Glutamatergic neuron (in vitro differentiated cells): ENCODE measurements around the gene CCDC146. TPM values are rescaled to one million over a fixed set of nuclear protein-coding genes. Genes with fewer than 3 reads are reported as not detected.

ENCODE experiments used
- DNase-seq: peaks from one replicate; pipeline ENCODE4 v3.0.0; 2022
- H3K27ac Mint-ChIP-seq: one replicate; pipeline ENCODE4 v1.8.0; 2020; ENCODE audit warnings: mild to moderate bottlenecking, mixed read lengths, inconsistent platforms; ENCODE audit not compliant: unreplicated experiment
- H3K27me3 Mint-ChIP-seq: one replicate; pipeline ENCODE4 v1.8.0; 2020; ENCODE audit warnings: mild to moderate bottlenecking, moderate library complexity, mixed read lengths, inconsistent platforms; ENCODE audit not compliant: unreplicated experiment
- H3K36me3 Mint-ChIP-seq: one replicate; pipeline ENCODE4 v1.8.0; 2020; ENCODE audit warnings: mild to moderate bottlenecking, mixed read lengths, inconsistent platforms; ENCODE audit not compliant: unreplicated experiment
- H3K4me1 Mint-ChIP-seq: one replicate; pipeline ENCODE4 v1.8.0; 2020; ENCODE audit warnings: mild to moderate bottlenecking, low read depth, mixed read lengths, inconsistent platforms; ENCODE audit not compliant: unreplicated experiment
- H3K4me3 Mint-ChIP-seq: one replicate; pipeline ENCODE4 v1.8.0; 2020; ENCODE audit warnings: mild to moderate bottlenecking, mixed read lengths, inconsistent platforms; ENCODE audit not compliant: unreplicated experiment
- H3K9me3 Mint-ChIP-seq: one replicate; pipeline ENCODE4 v1.8.0; 2020; ENCODE audit warnings: mild to moderate bottlenecking, moderate library complexity, mixed read lengths, inconsistent platforms; ENCODE audit not compliant: unreplicated experiment
- total RNA-seq: library from RNA; stranded (reverse); fragmentation: NEBNext Ultra II Directional; extraction: Animal tissue kit (Norgen Biotek cat#: 25700); gene quantifications from one replicate; pipeline ENCODE4 v1.2.1, GENCODE V29; 2021; ENCODE audit not compliant: unreplicated experiment
- TF ChIP-seq, protein P1 (sequence below): fragments of 200-600 bp; sonication (generic); IDR thresholded peaks from one replicate; pipeline ENCODE4 v1.5.0; 2021; ENCODE audit not compliant: partially characterized antibody, unreplicated experiment

The CCDC146 gene
- total RNA-seq, 1 donor from 2014 or later: 3.7 TPM

DNA sequence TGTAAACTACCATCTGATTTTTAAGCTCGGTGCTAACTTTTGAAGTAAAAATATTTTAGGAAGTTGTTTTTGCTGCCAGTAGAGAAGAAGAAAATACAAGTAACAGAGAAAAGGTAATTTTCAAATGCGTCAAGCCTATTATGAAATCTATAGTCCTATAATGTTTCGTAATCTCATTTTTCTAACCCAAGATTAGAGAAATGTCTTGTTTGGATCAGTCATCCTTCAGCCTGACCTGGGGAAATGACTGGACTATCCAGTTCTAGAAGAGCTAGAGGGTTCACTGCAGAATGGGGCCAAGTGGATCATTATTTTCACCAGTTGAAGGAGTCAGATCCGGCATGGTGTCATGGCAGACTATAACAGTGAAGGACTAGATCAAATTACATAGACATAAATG is 139.9 kb downstream of the CCDC146 start:
- H3K27ac Mint-ChIP-seq: no peak overlapping the region
- no peaks in the 10 kb centered on the region for H3K9me3 Mint-ChIP-seq
- no peak overlapping the region for H3K4me3 Mint-ChIP-seq
- no peak for DNase-seq
- no peaks in the 10 kb centered on the region for H3K4me1 Mint-ChIP-seq
- H3K27me3 Mint-ChIP-seq: peaks cover 1% of the 10 kb centered on the region
- H3K36me3 Mint-ChIP-seq: no peaks in the 10 kb centered on the region
- TF ChIP-seq, protein P1, sequence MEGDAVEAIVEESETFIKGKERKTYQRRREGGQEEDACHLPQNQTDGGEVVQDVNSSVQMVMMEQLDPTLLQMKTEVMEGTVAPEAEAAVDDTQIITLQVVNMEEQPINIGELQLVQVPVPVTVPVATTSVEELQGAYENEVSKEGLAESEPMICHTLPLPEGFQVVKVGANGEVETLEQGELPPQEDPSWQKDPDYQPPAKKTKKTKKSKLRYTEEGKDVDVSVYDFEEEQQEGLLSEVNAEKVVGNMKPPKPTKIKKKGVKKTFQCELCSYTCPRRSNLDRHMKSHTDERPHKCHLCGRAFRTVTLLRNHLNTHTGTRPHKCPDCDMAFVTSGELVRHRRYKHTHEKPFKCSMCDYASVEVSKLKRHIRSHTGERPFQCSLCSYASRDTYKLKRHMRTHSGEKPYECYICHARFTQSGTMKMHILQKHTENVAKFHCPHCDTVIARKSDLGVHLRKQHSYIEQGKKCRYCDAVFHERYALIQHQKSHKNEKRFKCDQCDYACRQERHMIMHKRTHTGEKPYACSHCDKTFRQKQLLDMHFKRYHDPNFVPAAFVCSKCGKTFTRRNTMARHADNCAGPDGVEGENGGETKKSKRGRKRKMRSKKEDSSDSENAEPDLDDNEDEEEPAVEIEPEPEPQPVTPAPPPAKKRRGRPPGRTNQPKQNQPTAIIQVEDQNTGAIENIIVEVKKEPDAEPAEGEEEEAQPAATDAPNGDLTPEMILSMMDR: no peak

DNA sequence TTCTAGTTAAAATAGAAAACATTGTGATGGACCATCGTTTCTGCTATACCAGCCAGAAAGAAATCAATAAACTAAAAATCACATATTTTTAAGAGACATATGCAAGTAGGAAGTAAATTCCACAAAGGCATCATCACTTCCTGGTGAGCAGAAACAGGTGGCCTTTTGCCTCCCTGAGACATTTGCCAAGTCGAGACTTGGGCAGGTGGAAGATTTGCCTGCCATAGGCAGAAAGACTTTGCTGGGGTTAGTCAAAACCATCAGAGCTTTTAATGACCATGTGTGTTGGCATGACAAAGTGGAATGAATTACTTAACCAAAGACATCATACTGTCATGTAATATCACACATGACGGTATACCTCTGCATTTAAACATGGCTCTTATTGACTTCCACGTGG is 143.3 kb downstream of the CCDC146 start:
- no peaks in the 10 kb centered on the region for H3K4me1 Mint-ChIP-seq
- TF ChIP-seq, protein P1: no peak
- H3K4me3 Mint-ChIP-seq: no peak overlapping the region
- no peak overlapping the region for H3K27ac Mint-ChIP-seq
- H3K36me3 Mint-ChIP-seq: peaks cover 5% of the 10 kb centered on the region
- DNase-seq: no peak
- H3K9me3 Mint-ChIP-seq: no peaks in the 10 kb centered on the region
- H3K27me3 Mint-ChIP-seq: peaks cover 1% of the 10 kb centered on the region

DNA sequence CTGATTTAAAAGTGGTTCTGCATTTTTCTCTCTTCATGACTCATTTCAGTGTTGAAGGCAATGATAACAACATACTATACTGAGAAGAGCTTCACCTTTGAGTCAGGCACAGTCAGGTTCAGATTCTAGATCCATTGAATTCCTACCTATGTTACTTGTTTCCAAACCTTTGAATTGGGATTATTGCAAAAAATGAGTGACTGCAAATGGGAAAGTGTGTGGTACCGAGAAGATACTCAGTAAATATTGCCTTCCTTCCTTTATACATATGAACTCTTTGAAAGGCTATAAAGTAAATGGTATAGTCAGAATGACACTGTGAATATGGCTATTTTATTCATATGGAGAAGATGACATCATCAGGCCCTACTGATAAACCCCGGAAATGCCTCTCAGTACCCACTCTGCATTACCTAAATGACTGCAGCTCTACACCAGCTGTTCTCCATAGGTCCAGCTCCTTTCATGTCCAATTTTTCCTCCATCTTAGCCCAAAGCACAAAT is 143.9 kb downstream of the CCDC146 start:
- Mint-ChIP-seq H3K4me3 (no peak overlapping the region), H3K9me3 (no peaks in the 10 kb centered on the region), H3K27me3 (peaks cover 1% of the 10 kb centered on the region), H3K4me1 (no peaks in the 10 kb centered on the region), H3K36me3 (peaks cover 5% of the 10 kb centered on the region), H3K27ac (no peak overlapping the region)
- DNase-seq: no peak
- TF ChIP-seq, protein P1: no peak

DNA sequence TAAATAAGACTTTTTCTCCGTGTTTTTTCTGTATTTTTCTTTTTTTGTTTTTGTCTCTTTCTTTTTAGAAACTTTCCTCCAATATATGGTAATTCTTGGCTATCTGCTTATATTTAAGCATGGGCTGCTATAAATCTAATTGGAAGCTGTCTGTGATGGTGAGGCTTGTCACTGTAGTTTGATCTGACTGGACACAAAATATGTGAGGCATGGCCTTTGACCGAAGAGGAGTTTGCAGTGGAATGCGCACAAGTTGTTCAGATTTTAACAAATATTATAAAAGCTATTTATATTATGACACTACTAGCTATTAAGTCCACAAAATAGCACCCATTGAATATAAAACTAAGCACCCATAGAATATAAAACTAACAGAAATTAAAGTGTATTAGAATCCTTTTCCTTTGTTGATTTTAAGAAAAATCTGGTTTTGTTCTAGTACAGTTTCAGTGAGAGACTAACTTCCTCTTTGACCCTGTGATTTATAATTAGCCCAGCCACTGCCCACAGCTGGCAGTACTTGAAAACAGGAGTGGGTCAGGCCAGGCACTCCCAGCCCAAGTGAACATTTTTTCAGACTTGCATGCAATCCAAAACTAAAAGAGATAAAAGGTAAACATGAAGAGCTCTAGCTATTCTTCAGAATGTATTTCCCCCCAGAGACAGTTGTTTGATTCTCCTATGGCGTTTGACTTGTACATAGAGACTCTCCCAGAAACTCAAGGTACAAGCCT is 147.1 kb downstream of the CCDC146 start:
- TF ChIP-seq, protein P1: no peak
- Mint-ChIP-seq H3K9me3 (no peaks in the 10 kb centered on the region), H3K27me3 (peaks cover 1% of the 10 kb centered on the region), H3K4me3 (no peak overlapping the region), H3K27ac (no peak overlapping the region), H3K36me3 (peaks cover 5% of the 10 kb centered on the region), H3K4me1 (no peaks in the 10 kb centered on the region)
- no peak for DNase-seq

DNA sequence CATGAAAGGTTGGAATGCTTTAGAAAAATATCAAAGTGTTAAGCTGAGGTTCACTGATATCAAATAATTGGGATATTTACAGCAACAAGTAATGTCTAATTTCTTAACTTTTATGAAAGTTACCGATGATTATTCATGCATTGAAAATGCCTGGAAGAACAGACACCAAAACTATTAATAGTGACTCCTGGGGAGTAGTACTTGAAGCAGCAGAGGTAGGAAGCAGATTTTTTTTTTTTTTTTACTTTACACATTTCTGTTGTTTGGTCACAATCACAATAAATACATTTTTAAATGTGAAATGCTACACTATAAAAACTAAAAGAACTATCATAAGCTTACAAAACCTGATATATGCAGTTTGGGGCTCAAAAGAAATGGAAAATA is 147.7 kb downstream of the CCDC146 start:
- Mint-ChIP-seq H3K27me3 (peaks cover 3% of the 10 kb centered on the region), H3K27ac (no peak overlapping the region), H3K4me1 (no peaks in the 10 kb centered on the region), H3K36me3 (peaks cover 5% of the 10 kb centered on the region), H3K4me3 (no peak overlapping the region), H3K9me3 (no peaks in the 10 kb centered on the region)
- TF ChIP-seq, protein P1: no peak
- DNase-seq: no peak
